ENCODE results near the gene ACTR3. TPM values are rescaled to one million over a fixed set of nuclear protein-coding genes. Genes with fewer than 3 reads are reported as not detected.
A peak's percentile ranks its signal among the peaks of the same experiment; 100 is the strongest.
"Not testable (repeated sequence)": the region's sequence is repeated elsewhere in the genome, so short reads cannot be mapped to it uniquely, and the experiment has no call there.

Gene ACTR3
- 100 to 1,000 TPM; 142 to 177 TPM for total RNA-seq

DNA sequence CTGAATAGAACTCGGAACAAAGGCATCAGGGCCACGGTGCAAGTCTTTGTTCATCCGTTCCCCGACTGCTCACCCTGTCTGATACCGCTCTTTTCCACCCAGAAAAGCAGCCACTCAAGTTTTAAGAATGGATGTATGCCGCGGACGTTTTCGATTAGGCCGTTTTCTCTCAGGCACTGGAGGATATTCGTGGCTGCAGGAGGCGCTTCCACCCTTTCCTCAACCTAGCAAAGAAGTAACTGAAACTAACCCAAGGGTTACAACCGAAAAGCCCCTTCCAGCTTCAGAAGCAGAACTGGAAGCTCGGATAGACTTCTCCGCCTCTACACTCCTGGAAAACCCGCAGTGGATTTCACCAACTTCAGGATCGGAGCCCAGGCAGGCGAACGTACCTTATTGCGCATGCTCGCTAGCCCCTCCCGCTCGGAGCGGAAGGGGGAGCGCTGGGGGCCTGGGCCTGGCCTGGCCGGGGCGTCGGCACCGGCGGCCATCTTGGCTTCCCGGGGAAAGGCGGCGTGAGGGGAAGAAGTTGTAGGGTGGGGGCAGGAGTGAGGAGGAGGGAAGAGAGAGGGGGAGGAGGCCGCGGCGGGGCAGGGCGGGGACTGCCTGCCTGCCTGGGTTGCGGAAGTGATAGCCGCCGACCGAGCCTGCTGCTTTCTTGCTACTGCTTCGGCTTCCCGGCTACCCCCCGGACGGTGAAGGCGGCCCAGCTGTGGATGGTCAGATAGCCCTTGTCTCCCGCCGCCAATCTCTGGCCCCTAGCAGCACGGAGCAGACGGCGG, at the start of gene ACTR3:
Gene ACTR3 (plus strand): TSS at position 619 of the 782 bp plus-strand sequence. CDS start 191 bp downstream, outside the sequence.
- peak; percentile 85 for ATAC-seq (ENCODE audit: insufficient number of reproducible peaks, low FRiP score, low read depth)
- Histone ChIP-seq H3K9me3 (no peaks in the 10 kb centered on the region), H3K36me3 (no peaks in the 10 kb centered on the region), H3K4me1 (ENCODE audit: control insufficient read depth in 1 of 2, low read depth in 2 of 2) (peaks cover 22 to 45% of the 10 kb centered on the region in 2 donors), H3K27ac (peak within 1 kb of the TSS; percentile 99 to 100), H3K4me3 (peak within 1 kb of the TSS; percentile 93), H3K27me3 (replicated peaks; ENCODE audit: insufficient read depth) (no peaks in the 10 kb centered on the region)
- peak; percentile 86 for DNase-seq (ENCODE audit: low spot score)
- no peak for TF ChIP-seq CTCF (IDR thresholded peaks at IDR 0.05)

- ATAC-seq (ENCODE audit: insufficient number of reproducible peaks, low FRiP score, low read depth) (no peak), DNase-seq (ENCODE audit: low spot score) (no peak)
- no peaks in the 10 kb centered on the region for H3K9me3 ChIP-seq
- H3K27me3 ChIP-seq (replicated peaks; ENCODE audit: insufficient read depth): no peaks in the 10 kb centered on the region
- no peak overlapping the region for H3K4me3 ChIP-seq
- H3K4me1 ChIP-seq (ENCODE audit: control insufficient read depth in 1 of 2, low read depth in 2 of 2): no peaks in the 10 kb centered on the region
- no peak for TF ChIP-seq CTCF (IDR thresholded peaks at IDR 0.05)
- H3K36me3 ChIP-seq: no peaks in the 10 kb centered on the region
- H3K27ac ChIP-seq: no peak overlapping the region
These were observed 49.4 kb upstream of the ACTR3 start for GRCh38 chr2:113840518-113840917.

DNA sequence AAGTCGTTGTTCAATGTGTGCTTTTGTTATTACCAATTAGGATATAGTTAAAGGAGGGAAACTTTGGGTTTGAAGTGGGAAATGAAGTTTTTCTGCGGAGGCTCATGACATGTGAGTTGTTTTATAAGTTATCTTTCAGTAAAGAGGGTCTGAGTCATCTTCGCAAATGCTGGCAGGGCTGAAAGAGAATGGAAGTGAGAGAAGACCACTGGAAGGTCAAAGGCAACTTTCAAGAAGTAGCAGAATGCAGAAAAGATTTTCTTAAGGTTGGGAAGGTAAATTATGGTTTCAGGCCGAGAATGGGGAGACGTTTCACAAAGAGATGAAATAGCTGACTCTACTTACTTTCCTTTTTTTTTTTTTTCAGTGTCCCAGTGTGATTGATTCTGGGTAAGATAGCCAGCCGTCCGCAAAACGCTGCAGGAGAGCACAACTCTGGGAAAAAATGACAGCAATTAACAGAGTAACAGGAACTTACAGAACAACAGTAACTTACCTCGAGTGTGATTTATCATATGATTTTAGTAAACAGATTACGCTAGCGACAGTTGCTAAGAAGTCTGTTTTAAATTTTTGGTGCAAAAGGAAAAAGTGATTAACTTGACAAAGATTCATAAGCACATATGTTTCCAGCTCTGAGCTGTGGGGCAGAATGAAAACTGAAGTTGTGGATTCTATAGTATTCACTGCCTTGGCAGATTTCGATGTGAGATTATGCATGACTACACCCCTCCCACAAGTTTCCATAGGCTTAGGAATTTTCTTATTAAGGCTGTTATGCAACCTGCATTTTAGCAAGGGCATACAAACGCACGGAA, 46.8 kb upstream of the ACTR3 start:
- Histone ChIP-seq H3K27me3 (replicated peaks; ENCODE audit: insufficient read depth) (no peaks in the 10 kb centered on the region), H3K4me3 (no peak overlapping the region), H3K36me3 (no peaks in the 10 kb centered on the region), H3K9me3 (no peaks in the 10 kb centered on the region), H3K27ac (no peak overlapping the region), H3K4me1 (ENCODE audit: control insufficient read depth in 1 of 2, low read depth in 2 of 2) (no peaks in the 10 kb centered on the region)
- no peak for DNase-seq (ENCODE audit: low spot score)
- TF ChIP-seq CTCF (IDR thresholded peaks at IDR 0.05): no peak
- ATAC-seq (ENCODE audit: insufficient number of reproducible peaks, low FRiP score, low read depth): no peak

DNA sequence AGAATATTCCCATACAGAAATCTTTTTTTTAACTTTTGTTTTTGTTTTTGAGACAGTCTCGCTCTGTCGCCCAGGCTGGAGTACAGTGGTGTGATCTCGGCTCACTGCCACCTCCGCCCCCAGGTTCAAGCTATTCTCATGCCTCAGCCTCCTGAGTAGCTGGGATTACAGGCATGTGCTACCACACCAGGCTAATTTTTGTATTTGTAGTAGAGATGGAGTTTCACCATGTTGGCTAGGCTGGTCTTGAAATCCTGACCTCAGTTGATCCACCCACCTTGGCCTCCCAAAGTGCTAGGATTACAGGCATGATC, 46.2 kb upstream of the ACTR3 start:
- not testable (repeated sequence) for ATAC-seq (ENCODE audit: insufficient number of reproducible peaks, low FRiP score, low read depth); H3K9me3 ChIP-seq; H3K27me3 ChIP-seq (replicated peaks; ENCODE audit: insufficient read depth); H3K27ac ChIP-seq; H3K4me3 ChIP-seq; H3K4me1 ChIP-seq (ENCODE audit: control insufficient read depth in 1 of 2, low read depth in 2 of 2); H3K36me3 ChIP-seq; DNase-seq (ENCODE audit: low spot score)

DNA sequence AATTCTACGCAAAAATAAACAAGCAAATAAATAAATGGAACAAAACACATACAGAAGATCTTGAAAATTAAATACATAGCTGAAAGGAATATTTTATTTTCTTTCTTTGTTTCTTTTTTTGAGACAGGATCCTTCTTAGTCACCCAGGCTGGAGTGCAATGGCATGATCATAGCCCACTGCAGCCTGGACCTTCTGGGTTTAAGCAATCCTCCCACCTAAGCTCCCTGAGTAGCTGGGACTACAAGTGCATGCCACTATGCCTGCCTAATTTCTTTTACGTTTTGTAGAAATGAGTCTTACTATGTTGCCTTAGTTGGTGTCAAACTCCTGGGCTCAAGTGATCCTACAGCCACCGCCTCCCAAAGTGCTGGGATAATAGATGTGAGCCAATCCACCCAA, 44.6 kb upstream of the ACTR3 start:
- Histone ChIP-seq H3K27me3 (replicated peaks; ENCODE audit: insufficient read depth) (no peaks in the 10 kb centered on the region), H3K9me3 (no peaks in the 10 kb centered on the region), H3K27ac (no peak overlapping the region), H3K4me1 (ENCODE audit: control insufficient read depth in 1 of 2, low read depth in 2 of 2) (no peaks in the 10 kb centered on the region), H3K36me3 (no peaks in the 10 kb centered on the region), H3K4me3 (no peak overlapping the region)
- TF ChIP-seq CTCF (IDR thresholded peaks at IDR 0.05): no peak
- ATAC-seq (ENCODE audit: insufficient number of reproducible peaks, low FRiP score, low read depth): no peak
- DNase-seq (ENCODE audit: low spot score): no peak

DNA sequence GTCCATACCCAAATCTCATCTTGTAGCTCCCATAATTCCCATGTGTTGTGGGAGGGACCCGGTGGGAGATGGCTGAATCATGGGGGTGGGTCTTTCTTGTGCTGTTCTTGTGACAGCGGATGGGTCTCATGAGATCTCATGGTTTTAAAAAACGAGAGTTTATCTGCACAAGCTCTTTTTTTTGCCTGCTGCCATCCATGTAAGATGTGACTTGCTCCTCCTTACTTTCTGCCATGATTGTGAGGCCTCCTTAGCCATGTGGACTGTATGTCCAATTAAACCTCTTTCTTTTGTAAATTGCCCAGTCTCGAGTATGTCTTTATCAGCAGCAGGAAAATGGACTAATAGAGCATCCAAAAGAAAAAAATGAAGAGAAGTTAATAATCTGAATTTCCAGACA, 44.1 kb upstream of the ACTR3 start:
- not testable (repeated sequence) for H3K4me1 ChIP-seq (ENCODE audit: control insufficient read depth in 1 of 2, low read depth in 2 of 2); H3K9me3 ChIP-seq; ATAC-seq (ENCODE audit: insufficient number of reproducible peaks, low FRiP score, low read depth); H3K36me3 ChIP-seq; H3K27ac ChIP-seq; H3K27me3 ChIP-seq (replicated peaks; ENCODE audit: insufficient read depth); H3K4me3 ChIP-seq; DNase-seq (ENCODE audit: low spot score)
